Measurements from ENCODE around the gene CEACAM21.
A peak's percentile ranks its signal among the peaks of the same experiment; 100 is the strongest.

CEACAM21 gene

DNA sequence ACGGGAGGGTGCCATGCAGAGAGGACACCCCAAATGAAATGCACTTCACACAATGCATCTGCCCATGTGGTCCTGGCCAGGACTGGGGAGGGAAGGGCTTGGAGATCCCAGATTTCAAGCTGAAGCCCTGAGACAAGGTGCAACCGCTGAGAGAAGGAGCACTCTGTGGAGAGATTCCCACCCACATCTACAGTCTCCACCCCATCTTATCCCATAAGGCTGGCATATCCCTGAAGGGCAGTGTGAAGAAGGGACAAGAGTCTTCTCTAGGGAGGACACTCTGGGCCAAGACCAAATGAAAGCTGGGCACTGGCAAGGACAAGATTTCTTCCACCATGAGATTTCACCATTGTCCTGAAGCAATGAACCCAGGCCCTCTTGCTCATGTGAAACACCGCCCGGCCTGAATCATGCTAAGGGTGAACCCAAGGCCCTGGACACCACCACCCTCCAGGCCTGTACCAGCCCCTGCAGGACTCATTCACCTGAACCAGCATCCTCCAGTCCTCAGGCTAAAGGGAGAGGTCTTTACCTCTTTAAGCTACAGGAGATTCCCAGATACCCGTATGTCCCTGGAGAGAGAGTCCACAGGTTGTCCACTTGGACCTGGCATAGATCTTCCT lies 30.4 kb downstream of the CEACAM21 start:
- CTCF ChIA-PET, result interaction anchor here (0.5 to 0.6 kb wide), 2 partner anchors 27 to 147 kb away, joined by 3 to 4 read pairs; no protein-coding TSS in a partner anchor
- POLR2A ChIA-PET (ENCODE audit: low non-redundant PET), result no interaction called here
- TF ChIP-seq, protein P1, sequence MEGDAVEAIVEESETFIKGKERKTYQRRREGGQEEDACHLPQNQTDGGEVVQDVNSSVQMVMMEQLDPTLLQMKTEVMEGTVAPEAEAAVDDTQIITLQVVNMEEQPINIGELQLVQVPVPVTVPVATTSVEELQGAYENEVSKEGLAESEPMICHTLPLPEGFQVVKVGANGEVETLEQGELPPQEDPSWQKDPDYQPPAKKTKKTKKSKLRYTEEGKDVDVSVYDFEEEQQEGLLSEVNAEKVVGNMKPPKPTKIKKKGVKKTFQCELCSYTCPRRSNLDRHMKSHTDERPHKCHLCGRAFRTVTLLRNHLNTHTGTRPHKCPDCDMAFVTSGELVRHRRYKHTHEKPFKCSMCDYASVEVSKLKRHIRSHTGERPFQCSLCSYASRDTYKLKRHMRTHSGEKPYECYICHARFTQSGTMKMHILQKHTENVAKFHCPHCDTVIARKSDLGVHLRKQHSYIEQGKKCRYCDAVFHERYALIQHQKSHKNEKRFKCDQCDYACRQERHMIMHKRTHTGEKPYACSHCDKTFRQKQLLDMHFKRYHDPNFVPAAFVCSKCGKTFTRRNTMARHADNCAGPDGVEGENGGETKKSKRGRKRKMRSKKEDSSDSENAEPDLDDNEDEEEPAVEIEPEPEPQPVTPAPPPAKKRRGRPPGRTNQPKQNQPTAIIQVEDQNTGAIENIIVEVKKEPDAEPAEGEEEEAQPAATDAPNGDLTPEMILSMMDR (conservative IDR thresholded peaks at IDR 0.05; ENCODE audit: low read depth), result no peak
- no peak for DNase-seq (ENCODE audit: low spot score)
- no peak overlapping the region for H3K27ac ChIP-seq

DNA sequence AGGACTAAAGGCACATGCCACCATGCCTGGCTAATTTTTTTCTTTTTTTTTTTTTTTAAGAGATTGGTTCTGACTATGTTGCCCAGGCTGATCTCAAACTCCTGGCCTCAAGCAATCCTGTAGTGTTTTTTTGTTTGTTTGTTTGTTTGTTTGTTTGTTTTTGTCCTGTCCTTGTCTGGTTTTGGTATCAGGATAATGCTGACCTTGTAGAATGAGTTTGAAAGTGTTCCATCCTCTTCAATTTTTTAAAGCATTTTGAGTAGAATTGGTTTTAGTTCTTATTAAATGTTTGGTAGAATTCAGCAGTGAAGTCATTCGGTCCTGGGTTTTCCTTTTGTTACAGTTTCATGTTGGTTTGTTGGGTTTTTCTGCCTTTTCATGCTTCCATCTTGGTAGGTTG lies 31.7 kb downstream of the CEACAM21 start:
- TF ChIP-seq, protein P1 (conservative IDR thresholded peaks at IDR 0.05; ENCODE audit: low read depth), result no peak
- no peak for DNase-seq (ENCODE audit: low spot score)
- CTCF ChIA-PET, result no interaction called here
- no peak overlapping the region for H3K27ac ChIP-seq
- POLR2A ChIA-PET (ENCODE audit: low non-redundant PET), result no interaction called here

GRCh38 chr19:41610789-41611188 lies 34.8 kb downstream of the CEACAM21 start:
- TF ChIP-seq, protein P1 (conservative IDR thresholded peaks at IDR 0.05; ENCODE audit: low read depth), result no peak
- H3K27ac ChIP-seq, result no peak overlapping the region
- ChIA-PET POLR2A (ENCODE audit: low non-redundant PET) (no interaction called here), CTCF (no interaction called here)
- no peak for DNase-seq (ENCODE audit: low spot score)

GRCh38 chr19:41612483-41612882 lies 36.5 kb downstream of the CEACAM21 start:
- TF ChIP-seq, protein P1 (conservative IDR thresholded peaks at IDR 0.05; ENCODE audit: low read depth), result no peak
- no peak overlapping the region for H3K27ac ChIP-seq
- ChIA-PET CTCF (interaction anchor here (0.6 kb wide), 1 partner anchor 1734 kb away, joined by 3 read pairs; no protein-coding TSS in a partner anchor), POLR2A (ENCODE audit: low non-redundant PET) (no interaction called here)
- no peak for DNase-seq (ENCODE audit: low spot score)

DNA sequence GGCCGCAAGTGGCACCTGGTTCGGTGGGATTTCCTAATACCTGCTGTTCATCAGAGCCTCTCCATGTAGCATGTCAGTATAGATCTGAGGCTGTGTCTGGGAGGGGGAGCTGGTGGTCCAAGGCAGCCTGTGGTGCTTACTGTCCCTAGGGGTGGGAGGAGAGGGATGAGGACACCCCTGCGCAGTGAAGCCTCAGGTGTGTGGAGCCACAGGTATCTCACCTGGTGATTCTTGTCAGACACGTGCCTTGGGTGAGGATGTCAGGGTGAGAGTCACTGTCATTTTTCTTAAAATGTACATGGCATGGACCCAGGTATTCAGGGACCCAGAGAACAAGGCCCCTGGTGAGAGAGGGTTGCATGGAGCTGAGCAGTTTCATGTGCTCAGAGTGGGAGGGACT lies 39.2 kb downstream of the CEACAM21 start:
- DNase-seq (ENCODE audit: low spot score), result no peak
- CTCF ChIA-PET, result interaction anchor here (0.5 kb wide), 1 partner anchor 79 kb away, joined by 3 read pairs; no protein-coding TSS in a partner anchor
- TF ChIP-seq, protein P1 (conservative IDR thresholded peaks at IDR 0.05; ENCODE audit: low read depth), result no peak
- POLR2A ChIA-PET (ENCODE audit: low non-redundant PET), result no interaction called here
- H3K27ac ChIP-seq, result no peak overlapping the region

DNA sequence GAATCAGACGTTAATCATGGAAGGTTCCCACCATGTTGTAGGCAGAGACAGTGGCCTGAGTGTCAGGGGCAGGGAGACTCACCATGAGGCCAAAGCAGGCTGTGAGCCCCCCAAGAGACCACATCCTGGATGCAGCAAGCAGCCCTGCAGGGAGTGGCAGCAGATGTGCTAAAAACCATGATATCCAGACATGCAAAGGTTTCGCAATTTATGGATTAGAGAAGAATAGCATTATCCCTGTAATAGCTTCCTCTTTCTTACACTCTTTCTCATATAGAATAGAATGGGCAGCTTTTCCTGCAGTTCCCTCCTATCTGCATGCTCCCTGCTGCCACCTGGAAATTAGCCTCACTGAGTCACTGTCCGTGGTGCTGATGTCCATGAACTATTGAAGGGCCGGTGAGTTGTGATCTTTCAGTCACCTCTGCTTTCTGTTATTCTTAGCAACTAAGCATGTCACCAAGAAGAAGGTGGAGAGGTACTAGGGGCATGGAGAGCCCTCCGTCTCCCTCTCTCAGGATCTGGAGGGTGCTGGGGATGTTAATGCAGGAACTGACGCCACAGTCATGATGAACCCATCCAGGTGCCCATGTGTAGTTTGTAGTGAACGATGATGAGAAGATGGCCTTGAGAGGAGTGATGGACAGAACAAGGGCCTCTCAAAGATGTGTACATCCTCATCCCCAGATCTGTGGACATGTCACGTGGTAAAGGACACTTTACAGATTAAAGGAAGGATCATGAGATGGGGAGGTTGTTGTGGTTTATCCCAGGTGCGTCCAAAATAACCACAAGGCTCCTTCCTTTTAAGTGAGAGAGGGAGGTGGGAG lies 41.0 kb downstream of the CEACAM21 start:
- peak; percentile 34 for DNase-seq (ENCODE audit: low spot score)
- ChIA-PET CTCF (interaction anchor here (1.3 to 1.8 kb wide), 2 partner anchors 46 to 90 kb away, joined by 3 to 4 read pairs; no protein-coding TSS in a partner anchor), POLR2A (ENCODE audit: low non-redundant PET) (no interaction called here)
- H3K27ac ChIP-seq, result no peak overlapping the region
- TF ChIP-seq, protein P1 (conservative IDR thresholded peaks at IDR 0.05; ENCODE audit: low read depth), result no peak

Data from RWPE1 (cell line).